Epidermal melanocyte (primary cell): ENCODE results near the gene STEAP1B.

Experiments used
- DNase-seq: peaks from one replicate; pipeline ENCODE4 v3.0.0; 2011; ENCODE audit warnings: low spot score; ENCODE audit not compliant: insufficient read length

STEAP1B gene

DNA sequence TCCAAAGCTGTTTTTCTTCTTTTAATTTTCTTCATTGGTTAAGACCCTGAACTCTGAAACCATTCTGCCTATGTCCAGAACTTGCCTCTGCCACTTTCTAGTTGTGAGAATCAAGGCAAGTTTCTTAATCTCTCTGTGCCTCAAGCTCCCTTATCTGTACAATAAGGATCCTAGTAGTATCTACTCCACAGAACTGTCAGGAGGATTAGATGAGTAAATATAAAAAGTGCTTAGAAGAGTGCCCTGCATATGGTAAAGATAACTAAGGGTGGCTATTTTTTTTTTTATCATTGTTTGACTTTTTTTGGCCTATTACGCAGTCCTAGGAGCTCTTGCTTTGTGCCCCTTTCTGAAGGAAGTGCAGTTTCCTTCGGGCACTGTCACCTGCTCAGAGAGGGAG, 96.6 kb downstream of the STEAP1B start:
- DNase-seq = no peak

DNA sequence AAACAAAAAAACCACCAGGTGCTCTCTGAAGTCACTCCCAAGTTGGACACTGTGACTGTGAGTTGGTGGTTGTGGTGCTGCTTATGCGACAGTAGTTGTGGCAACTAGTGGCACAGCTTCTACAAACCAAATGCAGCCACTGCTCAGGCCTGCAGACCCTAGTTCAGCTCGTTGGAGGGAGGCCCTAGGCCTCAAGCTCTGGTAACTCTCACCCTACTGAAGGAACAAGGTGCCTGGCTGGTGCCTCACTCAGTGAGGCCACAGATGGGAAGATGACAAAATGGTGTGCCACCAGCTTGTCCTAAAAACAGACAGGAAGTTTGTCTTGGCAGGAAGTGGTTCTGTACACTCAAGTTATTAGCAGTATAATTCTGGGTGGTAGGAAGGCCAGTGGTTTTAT, 97.7 kb downstream of the STEAP1B start:
- no peak for DNase-seq

DNA sequence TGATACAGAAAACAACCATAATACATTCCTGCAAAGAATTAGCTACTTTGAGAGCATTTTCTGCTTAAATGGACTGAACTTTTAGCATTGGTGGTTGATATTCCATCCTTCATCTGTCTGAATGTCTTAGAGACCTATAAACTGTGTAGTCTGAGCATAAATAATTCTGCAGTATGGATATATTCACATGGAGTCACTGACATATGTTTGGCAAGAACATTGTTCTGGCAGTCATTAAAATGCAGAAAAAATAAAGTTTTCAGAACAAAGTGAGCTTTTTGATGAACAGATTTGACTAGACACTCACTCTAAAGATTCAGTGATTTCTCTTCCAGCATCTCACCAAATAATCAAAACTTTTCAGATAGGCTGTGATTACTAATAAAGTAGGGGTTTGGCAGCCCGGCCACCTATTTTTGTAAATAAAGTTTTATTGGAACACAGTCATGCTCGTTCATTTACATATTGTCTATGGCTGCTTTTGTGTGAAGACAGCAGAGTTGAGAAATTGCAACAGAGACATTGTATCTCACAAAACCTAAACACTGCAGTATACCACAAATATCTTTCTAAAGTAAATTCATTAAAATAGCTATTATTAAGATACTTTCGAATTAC, 98.9 kb downstream of the STEAP1B start:
- DNase-seq = no peak

DNA sequence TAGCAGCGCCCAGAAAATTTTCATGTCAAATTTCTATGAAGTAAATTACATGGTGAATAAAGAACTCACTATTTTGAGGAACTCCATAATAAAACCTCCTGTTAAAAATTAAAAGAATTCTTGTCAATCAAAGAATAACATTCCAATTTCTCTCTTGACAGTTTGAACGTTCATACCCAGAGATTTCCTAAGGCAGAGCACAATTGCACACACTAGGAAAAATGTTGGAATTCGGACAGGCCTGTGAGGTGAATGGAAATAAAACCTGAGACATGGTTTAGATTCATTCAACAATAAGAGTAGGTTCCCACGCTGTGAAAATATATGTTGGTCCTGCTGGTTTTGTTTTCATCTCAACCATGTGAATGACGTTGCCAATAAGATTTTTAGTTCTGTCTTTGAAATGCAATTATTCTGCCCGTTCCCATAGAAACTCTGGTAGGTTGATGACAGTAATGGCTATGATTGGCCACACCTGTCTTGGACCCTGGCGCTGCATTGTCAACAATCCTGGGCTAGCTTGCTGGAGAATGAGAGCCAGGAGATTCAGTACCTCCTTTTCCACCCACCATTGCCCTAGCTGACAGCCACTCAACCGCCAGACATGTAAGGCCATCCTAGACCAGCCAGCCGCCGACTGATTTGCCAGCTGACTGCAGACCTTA, 99.7 kb downstream of the STEAP1B start:
- no peak for DNase-seq

DNA sequence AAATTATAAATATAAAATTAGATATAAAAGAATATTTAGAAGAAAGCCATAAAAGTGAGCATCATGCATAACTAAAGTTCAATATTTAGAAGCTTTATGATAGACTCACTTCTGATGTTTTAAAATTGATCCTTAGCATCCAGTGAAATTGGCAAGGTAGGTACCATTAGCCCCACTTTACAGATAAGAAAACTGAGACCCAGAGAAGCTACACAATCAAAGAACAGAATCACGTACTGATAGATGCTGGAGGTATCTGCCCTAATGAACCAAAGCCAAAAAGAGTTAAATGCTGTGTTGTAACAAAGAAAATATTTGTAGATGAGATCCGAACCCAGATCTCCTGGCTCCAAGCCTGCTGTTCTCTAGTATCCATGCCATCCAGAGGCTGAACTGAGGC, 100.4 kb downstream of the STEAP1B start:
- DNase-seq = no peak

DNA sequence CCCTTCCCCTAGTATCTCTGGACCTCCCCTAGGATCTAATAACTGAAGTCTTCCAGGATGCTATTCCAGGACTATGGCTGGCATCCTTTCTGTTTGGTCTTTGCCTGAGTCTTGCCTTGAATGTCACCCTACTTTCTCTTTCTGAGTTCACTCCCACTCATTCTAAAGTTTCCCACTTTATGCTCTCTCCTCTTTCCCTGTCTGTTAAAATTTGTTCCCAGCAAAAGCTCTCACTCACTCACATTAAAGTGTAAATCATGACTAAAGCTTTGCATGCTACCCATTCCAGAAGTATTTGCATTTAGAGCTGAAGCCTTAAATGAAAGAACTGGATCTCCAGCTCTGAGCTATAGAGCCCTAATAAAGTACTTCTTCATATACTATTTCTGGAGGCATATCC, 100.9 kb downstream of the STEAP1B start:
- no peak for DNase-seq

DNA sequence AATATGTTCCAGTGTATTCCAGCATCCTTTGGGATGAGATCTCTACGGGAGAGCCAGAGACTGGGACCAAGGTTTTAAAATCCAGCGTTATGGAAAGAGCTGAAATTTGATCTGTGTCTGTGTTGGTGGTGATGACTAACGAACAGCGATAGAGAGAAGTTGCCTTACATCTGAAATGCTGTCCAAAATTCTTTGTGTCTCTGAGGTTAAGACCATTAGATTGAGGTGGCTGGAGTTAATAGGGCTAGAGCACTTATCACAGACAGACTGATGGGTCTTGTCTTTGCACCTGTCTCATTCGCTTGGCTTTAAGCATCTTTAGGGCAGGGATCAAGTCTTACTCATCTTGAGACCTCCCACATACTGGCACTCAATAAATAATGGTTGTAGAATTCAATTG, 102.0 kb downstream of the STEAP1B start:
- DNase-seq = no peak

DNA sequence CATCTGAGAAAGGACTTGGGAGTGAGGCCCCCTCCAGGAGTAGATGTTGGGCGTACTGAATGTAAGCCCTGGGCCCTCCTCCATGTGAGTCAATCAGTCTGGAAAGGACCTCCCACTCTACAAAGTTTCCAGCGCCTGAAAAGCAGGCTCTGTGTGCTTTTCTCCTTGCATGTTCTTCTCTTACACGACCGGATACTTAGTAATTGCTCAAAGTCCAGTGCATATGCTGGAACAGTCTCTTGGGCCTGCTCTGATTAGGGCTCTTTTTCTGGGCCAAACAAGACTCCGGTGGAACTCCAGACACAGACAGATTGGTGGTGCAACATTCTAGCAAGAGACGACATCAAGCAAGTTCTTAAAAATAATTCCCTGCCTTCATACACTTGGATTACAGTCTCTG, 104.8 kb downstream of the STEAP1B start:
- DNase-seq = no peak

DNA sequence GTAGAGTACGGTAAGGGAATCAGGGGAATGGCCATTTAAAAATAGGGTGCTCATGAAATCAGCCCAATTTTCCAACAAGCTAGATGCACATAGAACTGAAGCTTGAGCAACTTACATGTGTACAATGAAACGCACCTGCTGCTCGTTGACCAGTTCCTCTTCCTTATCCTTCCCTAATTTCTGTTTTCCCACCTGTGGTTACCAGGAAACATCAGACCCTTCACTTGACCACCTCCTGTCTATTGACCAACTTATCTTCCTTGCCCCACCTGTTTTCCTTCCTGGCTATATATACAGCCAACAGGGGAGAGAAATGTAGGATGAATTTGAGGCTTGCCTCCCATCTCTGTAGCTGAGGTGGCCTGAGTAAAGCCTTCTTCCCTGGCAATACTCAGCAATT, 105.2 kb downstream of the STEAP1B start:
- no peak for DNase-seq

DNA sequence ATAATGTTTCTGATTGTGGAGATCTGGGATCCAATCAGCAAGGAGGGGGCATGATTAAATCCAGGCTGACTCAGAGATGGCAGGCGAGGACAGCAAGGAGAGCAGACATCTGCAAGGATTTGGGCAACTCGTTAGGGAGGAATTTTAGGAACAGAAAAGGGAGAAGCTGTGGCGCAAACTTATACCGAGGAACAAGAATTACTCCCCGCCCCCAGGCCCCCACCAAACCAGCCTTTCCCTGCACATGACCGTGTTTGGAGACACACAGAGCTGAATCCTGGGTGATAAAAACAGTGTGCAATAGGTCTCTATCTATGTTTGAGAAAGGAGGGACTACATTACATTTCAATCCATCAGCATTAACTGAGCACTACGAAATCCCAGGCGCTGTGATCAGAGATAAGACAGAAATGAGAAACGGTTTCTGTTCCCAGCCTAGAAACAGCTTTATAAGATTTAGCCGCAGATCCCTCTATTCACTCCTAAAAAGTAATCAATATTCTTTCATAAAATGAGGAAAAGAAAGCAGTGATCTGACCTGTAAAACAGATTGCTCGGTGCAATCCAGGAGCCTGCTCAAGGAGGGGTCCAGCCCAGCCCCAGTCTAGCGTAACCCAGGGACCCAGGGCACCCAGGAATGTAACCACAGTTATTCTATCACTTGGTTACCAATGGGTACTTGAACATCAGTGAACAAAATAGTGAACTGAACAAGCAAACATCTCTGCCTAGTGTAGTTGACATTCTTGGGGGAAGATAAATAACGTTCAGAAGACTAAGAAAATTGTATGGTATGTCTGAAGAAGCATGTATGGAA, 105.9 kb downstream of the STEAP1B start:
- no peak for DNase-seq

DNA sequence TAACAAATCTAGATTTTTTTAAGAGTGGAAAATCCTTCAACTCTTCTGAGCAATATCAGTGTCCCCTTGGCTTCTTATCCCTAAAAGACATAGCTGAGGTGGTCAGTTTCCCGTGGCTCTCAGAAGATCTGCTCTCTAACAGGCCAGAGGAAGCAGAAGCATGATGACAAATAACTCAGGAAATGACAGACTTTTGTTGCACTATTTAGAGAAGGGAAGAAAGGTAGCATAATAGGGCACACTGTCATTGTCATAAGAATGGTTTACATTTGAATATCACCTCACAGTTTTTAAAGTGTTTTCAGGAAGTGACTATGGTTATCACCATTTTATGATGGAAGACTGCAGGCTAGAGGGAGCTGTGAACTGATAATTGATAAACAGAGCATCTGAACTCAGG, 109.5 kb downstream of the STEAP1B start:
- no peak for DNase-seq

DNA sequence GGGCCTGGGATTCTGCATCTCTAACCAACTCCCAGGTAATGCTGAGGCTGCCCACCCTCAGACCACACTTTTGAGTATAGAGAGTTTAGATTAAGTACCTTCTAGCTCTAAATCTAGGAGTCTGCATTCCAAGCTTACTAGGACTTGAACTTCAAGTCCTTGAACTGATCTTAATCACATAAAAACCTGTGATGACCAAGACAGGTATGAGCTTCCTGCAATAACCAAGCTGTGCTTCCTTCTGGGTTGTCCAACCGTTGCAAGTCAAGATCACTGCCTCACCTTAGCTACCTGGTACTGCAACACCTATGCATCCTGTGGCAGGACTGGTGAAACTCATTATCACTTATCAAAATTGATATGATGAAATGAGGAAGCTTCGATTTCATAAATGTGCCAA, 110.1 kb downstream of the STEAP1B start:
- no peak for DNase-seq

DNA sequence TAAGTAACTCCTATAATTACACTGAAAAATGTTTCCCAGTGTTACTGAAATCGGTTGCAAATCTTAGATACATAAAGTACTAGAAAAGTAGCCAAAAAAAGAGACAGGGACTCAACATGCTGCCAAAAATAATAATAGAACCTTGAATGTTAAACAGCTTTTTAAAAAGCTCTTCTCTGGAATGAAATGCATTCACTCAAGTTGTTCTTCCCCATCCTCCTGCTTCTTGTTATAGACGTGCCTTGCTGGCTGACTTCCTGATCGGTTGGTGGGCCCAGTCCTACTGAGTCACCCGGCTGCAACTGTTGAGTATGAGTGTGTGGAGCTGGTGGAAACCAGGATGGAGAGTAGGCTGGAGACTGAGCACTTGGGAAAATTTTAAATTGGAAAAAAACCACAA, 112.4 kb downstream of the STEAP1B start:
- no peak for DNase-seq

DNA sequence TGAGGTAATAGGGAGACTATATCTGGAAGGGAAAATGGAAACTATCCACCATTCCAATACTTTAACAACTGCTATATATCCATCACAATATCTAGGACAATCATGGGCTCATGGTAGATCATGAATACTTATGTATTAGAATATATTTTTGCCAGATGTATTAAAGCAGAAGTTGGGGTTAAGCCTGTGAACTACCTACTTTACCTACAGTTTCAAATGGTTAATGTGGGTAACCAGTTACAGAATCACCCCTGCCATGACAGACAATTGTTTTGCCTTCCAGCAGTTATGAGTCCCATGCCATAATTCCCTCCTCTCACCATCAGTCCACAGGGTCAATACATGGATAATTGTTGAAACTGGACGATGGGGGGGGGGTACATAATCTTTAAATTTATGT, 113.1 kb downstream of the STEAP1B start:
- no peak for DNase-seq

DNA sequence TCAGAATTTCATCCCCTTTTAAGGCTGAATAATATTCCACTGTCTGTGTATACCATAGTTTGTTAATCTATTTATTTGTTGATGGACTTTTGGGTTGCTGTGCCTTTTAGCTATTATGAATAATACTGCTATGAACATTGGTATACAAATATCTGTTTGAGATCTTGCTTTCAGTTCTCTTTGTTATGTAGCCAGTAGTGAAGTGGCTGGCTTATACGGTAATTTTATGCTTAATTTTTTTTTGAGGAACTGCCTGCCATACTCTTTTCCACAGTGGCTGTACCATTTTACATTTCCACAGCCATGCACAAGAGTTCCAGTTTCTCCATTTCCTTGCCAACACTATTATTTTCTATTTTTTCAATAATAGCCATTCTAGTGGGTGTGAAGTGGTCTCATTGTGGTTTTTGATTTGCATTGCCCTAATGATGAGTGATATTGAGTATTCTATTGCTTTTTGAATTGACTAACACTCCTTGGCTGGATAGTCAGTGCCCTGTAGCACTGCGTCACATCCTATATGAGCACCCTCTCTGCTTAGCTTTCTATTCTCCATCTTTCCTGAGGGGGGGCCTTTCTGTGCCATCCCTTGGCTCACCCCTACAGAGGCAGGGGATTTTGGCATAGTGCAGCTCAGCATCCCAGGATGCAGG, 113.7 kb downstream of the STEAP1B start:
- DNase-seq = no peak

DNA sequence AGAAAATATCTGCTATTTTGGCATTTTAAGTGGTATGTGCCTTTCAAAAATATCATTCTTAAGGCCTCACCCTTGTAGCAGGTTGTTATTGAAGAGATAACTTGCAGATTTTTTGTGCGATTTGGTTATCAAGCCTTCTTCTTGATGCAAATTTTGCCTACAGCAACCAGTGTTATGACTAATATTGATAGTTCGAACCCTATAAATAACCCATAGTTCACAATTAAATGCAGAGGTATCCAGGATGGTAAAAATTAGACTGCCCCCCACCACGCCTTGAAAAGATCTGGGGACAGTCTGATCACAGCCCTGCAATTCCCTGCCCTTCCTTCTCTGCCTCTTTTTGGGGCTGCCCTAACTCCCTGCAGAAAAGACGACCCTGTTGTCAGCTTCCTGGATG, 114.7 kb downstream of the STEAP1B start:
- DNase-seq = no peak

DNA sequence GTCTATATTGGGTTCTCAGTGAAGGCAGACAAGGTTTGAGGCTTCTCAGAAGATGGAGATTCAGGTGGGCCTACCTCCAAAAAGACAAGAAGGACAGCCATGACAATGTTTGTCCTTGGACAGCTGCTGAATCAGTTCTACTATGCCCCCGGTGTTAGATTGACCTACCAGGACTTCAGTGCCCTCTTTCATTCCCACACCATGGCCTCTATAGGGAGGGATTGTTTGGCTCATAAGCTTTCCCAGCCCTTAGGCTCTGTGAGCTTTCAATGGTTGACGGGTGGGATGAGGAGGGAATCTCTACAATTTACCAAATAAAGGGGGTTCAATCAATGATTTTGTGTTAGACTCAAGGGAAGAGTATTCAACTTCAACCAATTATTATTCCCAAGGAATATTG, 119.7 kb downstream of the STEAP1B start:
- DNase-seq = no peak

DNA sequence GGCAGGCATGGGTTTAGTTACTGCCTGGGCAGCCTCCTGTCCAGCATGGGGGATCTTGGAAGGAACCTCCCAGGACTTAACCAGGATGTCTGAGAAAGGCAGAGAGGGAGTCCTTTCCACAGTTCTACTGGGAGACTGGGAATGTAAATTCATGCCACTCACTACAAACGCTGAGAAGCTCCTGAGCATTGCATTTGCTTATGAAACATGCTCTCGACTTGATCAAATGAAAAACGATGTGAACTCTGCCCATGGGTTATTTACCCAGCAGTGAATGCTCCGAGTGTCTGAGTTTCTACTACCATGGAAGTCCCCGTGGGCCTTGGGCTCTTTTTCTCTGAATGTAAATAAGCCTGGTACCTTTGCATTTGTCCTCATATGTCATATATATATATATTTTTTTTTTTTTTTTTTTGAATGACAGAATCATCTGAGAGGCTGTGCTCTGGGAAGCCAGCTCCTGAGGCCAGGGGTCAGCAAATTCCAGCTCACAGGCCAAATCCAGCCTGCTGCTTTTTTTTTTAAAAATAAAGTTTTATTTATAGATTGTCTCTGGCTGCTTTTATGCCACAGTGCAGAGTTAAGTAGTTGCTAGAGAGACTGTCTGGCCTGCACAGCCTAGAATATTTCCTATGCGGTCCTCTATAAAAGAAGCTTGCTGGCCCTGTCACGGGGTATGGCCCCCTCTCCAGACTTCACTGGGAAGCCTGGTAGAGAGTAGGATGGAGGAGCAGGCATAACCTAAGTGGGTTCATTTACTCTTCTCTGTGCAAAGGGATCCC, 121.6 kb downstream of the STEAP1B start:
- DNase-seq = no peak

DNA sequence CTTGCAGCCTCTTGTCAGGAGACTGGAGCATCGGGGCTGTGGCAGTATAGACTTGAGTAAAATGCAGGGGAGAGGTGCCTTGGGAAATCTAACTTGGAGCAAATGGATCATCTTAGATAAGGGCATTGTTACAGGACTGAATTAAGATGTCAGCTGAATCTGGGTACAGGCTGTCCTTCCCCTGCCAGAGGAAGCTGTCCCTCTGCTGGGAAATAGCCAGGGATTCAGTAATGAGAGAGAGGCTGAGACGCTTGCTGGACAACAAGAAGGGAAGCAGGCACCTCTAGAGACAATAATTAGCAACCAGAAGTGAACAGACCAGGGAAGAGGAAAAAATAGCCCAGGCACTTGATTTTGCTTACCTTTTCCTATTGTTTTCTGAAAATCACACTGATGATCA, 122.3 kb downstream of the STEAP1B start:
- DNase-seq = no peak

DNA sequence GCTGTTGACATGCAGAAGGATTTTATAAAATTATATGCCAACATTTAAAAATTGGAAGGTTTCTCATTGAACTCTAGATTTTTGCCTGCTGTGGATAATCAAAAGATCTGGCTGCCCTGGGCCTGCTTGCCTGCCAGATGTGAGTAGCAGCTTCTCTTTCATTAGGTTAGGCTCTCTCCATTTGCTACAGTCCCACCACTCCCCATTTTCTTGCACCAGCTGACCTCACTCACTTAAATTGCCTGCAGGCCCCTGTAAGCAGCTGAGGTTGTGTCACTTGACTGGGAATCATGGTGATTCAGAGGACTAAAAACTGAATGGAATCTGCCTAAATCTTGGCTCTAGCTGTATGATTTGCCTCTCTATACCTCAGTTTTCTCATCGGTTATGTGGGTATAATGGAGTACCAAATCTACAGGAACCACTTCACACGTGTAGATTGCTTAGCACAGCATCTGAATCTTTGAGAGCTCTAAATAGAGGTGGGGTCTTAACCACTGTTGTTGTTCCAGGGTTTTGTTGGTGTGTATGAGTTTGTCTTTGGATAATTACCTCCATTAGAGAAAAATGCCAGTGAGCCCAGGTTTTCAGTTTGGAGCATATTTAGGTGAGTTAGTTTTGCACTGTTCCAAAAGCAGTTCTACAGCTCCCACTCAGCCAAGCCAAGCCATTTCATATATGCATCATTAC, 124.5 kb downstream of the STEAP1B start:
- no peak for DNase-seq

DNA sequence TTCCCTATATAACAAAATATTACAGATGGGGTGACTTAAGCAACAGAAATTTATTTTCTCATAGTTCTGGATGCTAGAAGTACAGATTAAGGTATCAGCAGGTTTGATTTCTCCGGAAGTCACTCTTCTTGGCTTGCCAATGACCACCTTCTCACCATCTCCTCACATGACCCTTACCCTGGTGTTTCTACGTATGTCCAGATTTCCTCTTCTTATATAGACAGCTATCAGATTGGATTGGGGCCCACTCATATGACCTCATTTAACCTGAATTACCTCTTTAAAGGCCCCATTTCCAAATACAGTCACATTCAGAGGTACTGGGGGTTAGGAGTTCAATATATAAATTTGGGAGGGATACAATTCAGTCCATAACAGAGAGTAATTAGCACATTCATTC, 126.1 kb downstream of the STEAP1B start:
- no peak for DNase-seq
